Measurements from ENCODE around the gene MAD1L1. TPM values are rescaled to one million over a fixed set of nuclear protein-coding genes. Genes with fewer than 3 reads are reported as not detected.

MAD1L1 gene
- total and polyA plus RNA-seq, 2 of the 13 experiments (the other 11 are each of a cell fraction or from before 2014, with no cell fraction given), result 17.4 to 64.7 TPM

DNA sequence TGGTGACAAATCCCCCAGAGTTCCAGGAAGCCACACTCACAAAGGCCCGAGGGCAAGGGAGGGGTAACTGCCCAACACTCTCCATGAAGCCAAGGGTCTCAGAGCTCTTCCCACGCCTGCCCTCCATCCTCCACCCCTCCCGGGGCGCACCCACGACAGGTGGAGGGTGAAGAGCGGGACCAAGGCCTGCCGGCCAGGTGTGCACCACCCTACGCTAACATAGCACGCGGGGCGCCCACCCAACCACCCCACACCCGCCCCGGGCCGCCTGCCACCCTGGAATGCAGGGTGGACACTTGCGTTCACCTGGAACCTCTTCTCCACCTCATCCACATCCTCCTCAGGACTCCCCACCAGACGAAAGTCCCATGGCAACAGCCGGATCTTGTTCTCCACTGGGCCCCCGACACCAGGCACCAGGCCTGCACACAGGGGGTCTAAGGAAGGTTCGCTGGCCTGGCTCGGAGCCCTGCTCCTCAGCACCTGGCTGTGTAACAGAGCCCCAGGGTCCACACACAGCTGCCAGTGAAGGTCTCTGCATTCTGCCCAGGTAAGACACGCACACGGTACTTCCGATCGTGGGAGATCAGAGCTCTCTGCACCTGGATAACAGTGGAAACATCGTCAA lies 32.7 kb downstream of the MAD1L1 start:
- Histone ChIP-seq H3K4me1 (ENCODE audit: insufficient read depth, low read length) (no peaks in the 10 kb centered on the region), H3K4me3 (replicated peaks in 1 of 3; ENCODE audit: insufficient read depth in 1 of 3, low read depth in 2 of 3, low read length in 3 of 3) (no peak overlapping the region), H3K27me3 (ENCODE audit: control insufficient read depth in 1 of 2, insufficient read depth in 2 of 2, low read length in 2 of 2) (no peaks in the 10 kb centered on the region), H4K20me1 (ENCODE audit: insufficient read depth, low read length) (no peaks in the 10 kb centered on the region), H3K4me2 (ENCODE audit: low read depth, low read length) (no peak overlapping the region), H3K27ac (ENCODE audit: extremely low read length, insufficient read depth, low read length) (no peak overlapping the region), H3K9ac (ENCODE audit: insufficient read depth, low read depth, low read length) (no peak overlapping the region), H3K36me3 (replicated peaks in 1 of 2; ENCODE audit: control insufficient read depth in 1 of 2, insufficient read depth in 2 of 2, low read length in 2 of 2) (peaks cover 39 to 66% of the 10 kb centered on the region in 2 experiments; a peak in 4 of 5 replicates), H3K9me3 (ENCODE audit: low read length) (peaks cover 7% of the 10 kb centered on the region), H3K79me2 (ENCODE audit: insufficient read depth, low read length) (peaks cover 5% of the 10 kb centered on the region), H2AFZ (ENCODE audit: low read length) (no peak overlapping the region)
- in situ Hi-C loops (cut with HindIII; ENCODE audit: extremely low pct_ligation_motif_present, low pct_unique_long_range_greater_than_20kb) (loop anchor here (25.0 kb wide), 1 partner anchor 613 kb away; no protein-coding TSS in a partner anchor), intact Hi-C loops (cut with micrococcal nuclease; ENCODE audit: unreplicated experiment) (loop anchor here (5.0 kb wide), 1 partner anchor 93 kb away; no protein-coding TSS in a partner anchor)
- DNase-seq (ENCODE audit: low spot score), result no peak
- ChIA-PET CTCF (ENCODE audit: low intra/inter-chr PET ratio, low total read pairs) (no interaction called here), POLR2A (no interaction called here)
- WGBS (ENCODE audit: low lambda C conversion rate), result 97% methylated on average over 21 of the region's 25 CpGs
- BruUV-seq (replicated peaks), result no TSS peak
- ATAC-seq, result no peak
- FAIRE-seq, result no peak
- TF ChIP-seq, protein P1, sequence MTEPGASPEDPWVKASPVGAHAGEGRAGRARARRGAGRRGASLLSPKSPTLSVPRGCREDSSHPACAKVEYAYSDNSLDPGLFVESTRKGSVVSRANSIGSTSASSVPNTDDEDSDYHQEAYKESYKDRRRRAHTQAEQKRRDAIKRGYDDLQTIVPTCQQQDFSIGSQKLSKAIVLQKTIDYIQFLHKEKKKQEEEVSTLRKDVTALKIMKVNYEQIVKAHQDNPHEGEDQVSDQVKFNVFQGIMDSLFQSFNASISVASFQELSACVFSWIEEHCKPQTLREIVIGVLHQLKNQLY (CRISPR knock-in tag; IDR thresholded peaks at IDR 0.05), result no peak
- TF ChIP-seq, protein P2, sequence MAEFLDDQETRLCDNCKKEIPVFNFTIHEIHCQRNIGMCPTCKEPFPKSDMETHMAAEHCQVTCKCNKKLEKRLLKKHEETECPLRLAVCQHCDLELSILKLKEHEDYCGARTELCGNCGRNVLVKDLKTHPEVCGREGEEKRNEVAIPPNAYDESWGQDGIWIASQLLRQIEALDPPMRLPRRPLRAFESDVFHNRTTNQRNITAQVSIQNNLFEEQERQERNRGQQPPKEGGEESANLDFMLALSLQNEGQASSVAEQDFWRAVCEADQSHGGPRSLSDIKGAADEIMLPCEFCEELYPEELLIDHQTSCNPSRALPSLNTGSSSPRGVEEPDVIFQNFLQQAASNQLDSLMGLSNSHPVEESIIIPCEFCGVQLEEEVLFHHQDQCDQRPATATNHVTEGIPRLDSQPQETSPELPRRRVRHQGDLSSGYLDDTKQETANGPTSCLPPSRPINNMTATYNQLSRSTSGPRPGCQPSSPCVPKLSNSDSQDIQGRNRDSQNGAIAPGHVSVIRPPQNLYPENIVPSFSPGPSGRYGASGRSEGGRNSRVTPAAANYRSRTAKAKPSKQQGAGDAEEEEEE (CRISPR knock-in tag; IDR thresholded peaks at IDR 0.05; ENCODE audit: borderline replicate concordance), result no peak
- TF ChIP-seq, protein P3, sequence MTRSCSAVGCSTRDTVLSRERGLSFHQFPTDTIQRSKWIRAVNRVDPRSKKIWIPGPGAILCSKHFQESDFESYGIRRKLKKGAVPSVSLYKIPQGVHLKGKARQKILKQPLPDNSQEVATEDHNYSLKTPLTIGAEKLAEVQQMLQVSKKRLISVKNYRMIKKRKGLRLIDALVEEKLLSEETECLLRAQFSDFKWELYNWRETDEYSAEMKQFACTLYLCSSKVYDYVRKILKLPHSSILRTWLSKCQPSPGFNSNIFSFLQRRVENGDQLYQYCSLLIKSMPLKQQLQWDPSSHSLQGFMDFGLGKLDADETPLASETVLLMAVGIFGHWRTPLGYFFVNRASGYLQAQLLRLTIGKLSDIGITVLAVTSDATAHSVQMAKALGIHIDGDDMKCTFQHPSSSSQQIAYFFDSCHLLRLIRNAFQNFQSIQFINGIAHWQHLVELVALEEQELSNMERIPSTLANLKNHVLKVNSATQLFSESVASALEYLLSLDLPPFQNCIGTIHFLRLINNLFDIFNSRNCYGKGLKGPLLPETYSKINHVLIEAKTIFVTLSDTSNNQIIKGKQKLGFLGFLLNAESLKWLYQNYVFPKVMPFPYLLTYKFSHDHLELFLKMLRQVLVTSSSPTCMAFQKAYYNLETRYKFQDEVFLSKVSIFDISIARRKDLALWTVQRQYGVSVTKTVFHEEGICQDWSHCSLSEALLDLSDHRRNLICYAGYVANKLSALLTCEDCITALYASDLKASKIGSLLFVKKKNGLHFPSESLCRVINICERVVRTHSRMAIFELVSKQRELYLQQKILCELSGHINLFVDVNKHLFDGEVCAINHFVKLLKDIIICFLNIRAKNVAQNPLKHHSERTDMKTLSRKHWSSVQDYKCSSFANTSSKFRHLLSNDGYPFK (CRISPR knock-in tag; IDR thresholded peaks at IDR 0.05; ENCODE audit: borderline replicate concordance), result no peak
- TF ChIP-seq, protein P4, sequence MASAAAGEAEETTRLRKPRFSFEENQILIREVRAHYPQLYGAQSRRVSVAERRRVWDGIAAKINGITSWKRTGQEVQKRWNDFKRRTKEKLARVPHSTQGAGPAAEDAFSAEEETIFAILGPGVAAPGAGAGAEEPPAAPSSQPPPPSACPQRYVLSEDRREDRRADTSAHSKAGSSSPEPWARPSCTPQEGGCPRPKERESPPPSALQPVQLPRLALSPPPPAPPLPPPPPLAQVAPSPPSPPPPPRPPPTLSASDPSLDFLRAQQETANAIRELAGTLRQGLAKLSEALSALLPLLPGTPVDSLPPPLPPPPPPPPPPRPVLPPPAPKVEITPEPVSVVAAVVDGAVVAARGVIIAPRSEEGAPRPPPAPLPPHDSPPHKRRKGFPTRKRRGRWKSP (CRISPR knock-in tag; IDR thresholded peaks at IDR 0.05), result no peak
- TF ChIP-seq RFX1 (IDR thresholded peaks at IDR 0.05) (no peak), GTF3A (CRISPR knock-in tag; conservative IDR thresholded peaks at IDR 0.05) (no peak), KMT2A (CRISPR knock-in tag; IDR thresholded peaks at IDR 0.05) (no peak), ZNF841 (CRISPR knock-in tag; IDR thresholded peaks at IDR 0.05; ENCODE audit: borderline replicate concordance) (no peak), ZNF431 (CRISPR knock-in tag; IDR thresholded peaks at IDR 0.05; ENCODE audit: borderline replicate concordance, low read depth) (no peak), ZNF343 (CRISPR knock-in tag; IDR thresholded peaks at IDR 0.05) (no peak)
- TF ChIP-seq, protein P5, sequence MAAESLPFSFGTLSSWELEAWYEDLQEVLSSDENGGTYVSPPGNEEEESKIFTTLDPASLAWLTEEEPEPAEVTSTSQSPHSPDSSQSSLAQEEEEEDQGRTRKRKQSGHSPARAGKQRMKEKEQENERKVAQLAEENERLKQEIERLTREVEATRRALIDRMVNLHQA (CRISPR knock-in tag; IDR thresholded peaks at IDR 0.05), result no peak
- TF ChIP-seq, protein P6, sequence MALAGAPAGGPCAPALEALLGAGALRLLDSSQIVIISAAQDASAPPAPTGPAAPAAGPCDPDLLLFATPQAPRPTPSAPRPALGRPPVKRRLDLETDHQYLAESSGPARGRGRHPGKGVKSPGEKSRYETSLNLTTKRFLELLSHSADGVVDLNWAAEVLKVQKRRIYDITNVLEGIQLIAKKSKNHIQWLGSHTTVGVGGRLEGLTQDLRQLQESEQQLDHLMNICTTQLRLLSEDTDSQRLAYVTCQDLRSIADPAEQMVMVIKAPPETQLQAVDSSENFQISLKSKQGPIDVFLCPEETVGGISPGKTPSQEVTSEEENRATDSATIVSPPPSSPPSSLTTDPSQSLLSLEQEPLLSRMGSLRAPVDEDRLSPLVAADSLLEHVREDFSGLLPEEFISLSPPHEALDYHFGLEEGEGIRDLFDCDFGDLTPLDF (CRISPR knock-in tag; IDR thresholded peaks at IDR 0.05), result no peak
- TF ChIP-seq, protein P7, sequence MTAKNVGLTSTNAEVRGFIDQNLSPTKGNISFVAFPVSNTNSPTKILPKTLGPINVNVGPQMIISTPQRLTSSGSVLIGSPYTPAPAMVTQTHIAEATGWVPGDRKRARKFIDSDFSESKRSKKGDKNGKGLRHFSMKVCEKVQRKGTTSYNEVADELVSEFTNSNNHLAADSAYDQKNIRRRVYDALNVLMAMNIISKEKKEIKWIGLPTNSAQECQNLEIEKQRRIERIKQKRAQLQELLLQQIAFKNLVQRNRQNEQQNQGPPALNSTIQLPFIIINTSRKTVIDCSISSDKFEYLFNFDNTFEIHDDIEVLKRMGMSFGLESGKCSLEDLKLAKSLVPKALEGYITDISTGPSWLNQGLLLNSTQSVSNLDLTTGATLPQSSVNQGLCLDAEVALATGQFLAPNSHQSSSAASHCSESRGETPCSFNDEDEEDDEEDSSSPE (CRISPR knock-in tag; IDR thresholded peaks at IDR 0.05), result no peak

All from HepG2 (cell line).